Activated naive CD4-positive, alpha-beta T cell treated with anti-CD3 and anti-CD28 coated beads, Interleukin-2, amount 50 U/mL, for 24 hours (primary cell): ENCODE data around the gene MCAT.
"Not testable (repeated sequence)": the region's sequence is repeated elsewhere in the genome, so short reads cannot be mapped to it uniquely, and the experiment has no call there.

ENCODE experiments used
- H3K27ac Mint-ChIP-seq: one replicate; pipeline ENCODE4 v1.8.0; 2021; ENCODE audit warnings: mild to moderate bottlenecking, mixed read lengths
- H3K27me3 Mint-ChIP-seq: one replicate; pipeline ENCODE4 v1.8.0; 2021; ENCODE audit warnings: mixed read lengths
- H3K36me3 Mint-ChIP-seq: one replicate; pipeline ENCODE4 v1.8.0; 2021; ENCODE audit warnings: mixed read lengths
- H3K4me1 Mint-ChIP-seq: one replicate; pipeline ENCODE4 v1.8.0; 2021; ENCODE audit warnings: mixed read lengths
- H3K4me3 Mint-ChIP-seq: one replicate; pipeline ENCODE4 v1.8.0; 2021; ENCODE audit warnings: mild to moderate bottlenecking, mixed read lengths
- H3K9me3 Mint-ChIP-seq: one replicate; pipeline ENCODE4 v1.8.0; 2021; ENCODE audit warnings: mixed read lengths

MCAT gene

GRCh38 chr22:43150731-43151206, 7.6 kb upstream of the MCAT start:
- no peaks in the 10 kb centered on the region for H3K36me3 Mint-ChIP-seq
- peaks cover 29% of the 10 kb centered on the region for H3K4me1 Mint-ChIP-seq
- no peaks in the 10 kb centered on the region for H3K9me3 Mint-ChIP-seq
- peak overlapping the region; percentile 92 for H3K4me3 Mint-ChIP-seq
- no peaks in the 10 kb centered on the region for H3K27me3 Mint-ChIP-seq
- H3K27ac Mint-ChIP-seq: peak overlapping the region; percentile 85

- Mint-ChIP-seq H3K4me3 (no peak overlapping the region), H3K9me3 (no peaks in the 10 kb centered on the region), H3K27me3 (no peaks in the 10 kb centered on the region), H3K4me1 (peaks cover 34% of the 10 kb centered on the region), H3K36me3 (no peaks in the 10 kb centered on the region), H3K27ac (no peak overlapping the region)
Observed at GRCh38 chr22:43148581-43148980, 5.4 kb upstream of the MCAT start.

GRCh38 chr22:43147821-43148220, 4.6 kb upstream of the MCAT start:
- no peaks in the 10 kb centered on the region for H3K27me3 Mint-ChIP-seq
- H3K27ac Mint-ChIP-seq: peak overlapping the region; percentile 38
- peaks cover 33% of the 10 kb centered on the region for H3K4me1 Mint-ChIP-seq
- no peaks in the 10 kb centered on the region for H3K36me3 Mint-ChIP-seq
- no peaks in the 10 kb centered on the region for H3K9me3 Mint-ChIP-seq
- no peak overlapping the region for H3K4me3 Mint-ChIP-seq

GRCh38 chr22:43146332-43146731, 3.1 kb upstream of the MCAT start:
- H3K27me3 Mint-ChIP-seq, H3K4me3 Mint-ChIP-seq, H3K9me3 Mint-ChIP-seq, H3K36me3 Mint-ChIP-seq, H3K27ac Mint-ChIP-seq: not testable (repeated sequence)
- peaks cover 28% of the 10 kb centered on the region for H3K4me1 Mint-ChIP-seq

GRCh38 chr22:43145371-43145770, 2.2 kb upstream of the MCAT start:
- peaks cover 24% of the 10 kb centered on the region for H3K4me1 Mint-ChIP-seq
- not testable (repeated sequence) for H3K36me3 Mint-ChIP-seq, H3K9me3 Mint-ChIP-seq, H3K4me3 Mint-ChIP-seq, H3K27me3 Mint-ChIP-seq, H3K27ac Mint-ChIP-seq

- peaks cover 3% of the 10 kb centered on the region for H3K36me3 Mint-ChIP-seq
- no peaks in the 10 kb centered on the region for H3K9me3 Mint-ChIP-seq
- peak overlapping the region; percentile 15 for H3K4me3 Mint-ChIP-seq
- H3K27ac Mint-ChIP-seq: no peak overlapping the region
- peaks cover 25% of the 10 kb centered on the region for H3K4me1 Mint-ChIP-seq
- H3K27me3 Mint-ChIP-seq: no peaks in the 10 kb centered on the region
Observed at GRCh38 chr22:43144949-43145348, 1.8 kb upstream of the MCAT start.

- Mint-ChIP-seq H3K36me3 (peaks cover 6% of the 10 kb centered on the region), H3K9me3 (no peaks in the 10 kb centered on the region), H3K27ac (no peak overlapping the region), H3K4me1 (peaks cover 7% of the 10 kb centered on the region), H3K27me3 (no peaks in the 10 kb centered on the region), H3K4me3 (no peak overlapping the region)
Observed at GRCh38 chr22:43136801-43137200, 6.4 kb downstream of the MCAT start.

- peaks cover 6% of the 10 kb centered on the region for H3K36me3 Mint-ChIP-seq
- H3K27me3 Mint-ChIP-seq: no peaks in the 10 kb centered on the region
- peaks cover 7% of the 10 kb centered on the region for H3K4me1 Mint-ChIP-seq
- H3K9me3 Mint-ChIP-seq: no peaks in the 10 kb centered on the region
- H3K27ac Mint-ChIP-seq: no peak overlapping the region
- no peak overlapping the region for H3K4me3 Mint-ChIP-seq
Observed at GRCh38 chr22:43136255-43136654, 6.9 kb downstream of the MCAT start.

GRCh38 chr22:43135565-43135964, 7.6 kb downstream of the MCAT start:
- Mint-ChIP-seq H3K36me3 (peaks cover 6% of the 10 kb centered on the region), H3K4me3 (no peak overlapping the region), H3K9me3 (no peaks in the 10 kb centered on the region), H3K27me3 (no peaks in the 10 kb centered on the region), H3K27ac (no peak overlapping the region), H3K4me1 (peaks cover 3% of the 10 kb centered on the region)

GRCh38 chr22:43134553-43134952, 8.6 kb downstream of the MCAT start:
- Mint-ChIP-seq H3K4me1 (no peaks in the 10 kb centered on the region), H3K27me3 (no peaks in the 10 kb centered on the region), H3K9me3 (no peaks in the 10 kb centered on the region), H3K4me3 (no peak overlapping the region), H3K36me3 (peaks cover 2% of the 10 kb centered on the region), H3K27ac (no peak overlapping the region)

GRCh38 chr22:43133401-43133800, 9.8 kb downstream of the MCAT start:
- Mint-ChIP-seq H3K4me3 (no peak overlapping the region), H3K27ac (no peak overlapping the region)

GRCh38 chr22:43131773-43132501, 11.3 kb downstream of the MCAT start:
- Mint-ChIP-seq H3K27ac (no peak overlapping the region), H3K36me3 (no peaks in the 10 kb centered on the region), H3K9me3 (no peaks in the 10 kb centered on the region)

More at GRCh38 chr22:43133401-43133800, 9.8 kb downstream of the MCAT start:
- Mint-ChIP-seq H3K9me3 (no peaks in the 10 kb centered on the region), H3K36me3 (no peaks in the 10 kb centered on the region), H3K27me3 (no peaks in the 10 kb centered on the region), H3K4me1 (no peaks in the 10 kb centered on the region)

GRCh38 chr22:43129426-43130425, 13.5 kb downstream of the MCAT start:
- no peaks in the 10 kb centered on the region for H3K36me3 Mint-ChIP-seq
- no peaks in the 10 kb centered on the region for H3K27me3 Mint-ChIP-seq
- no peaks in the 10 kb centered on the region for H3K4me1 Mint-ChIP-seq
- H3K27ac Mint-ChIP-seq: no peak overlapping the region
- H3K4me3 Mint-ChIP-seq: no peak overlapping the region
- no peaks in the 10 kb centered on the region for H3K9me3 Mint-ChIP-seq

More at GRCh38 chr22:43131773-43132501, 11.3 kb downstream of the MCAT start:
- H3K4me3 Mint-ChIP-seq: no peak overlapping the region
- H3K27me3 Mint-ChIP-seq: no peaks in the 10 kb centered on the region
- no peaks in the 10 kb centered on the region for H3K4me1 Mint-ChIP-seq

- H3K27ac Mint-ChIP-seq: no peak overlapping the region
- H3K9me3 Mint-ChIP-seq: no peaks in the 10 kb centered on the region
- no peaks in the 10 kb centered on the region for H3K27me3 Mint-ChIP-seq
- H3K4me1 Mint-ChIP-seq: no peaks in the 10 kb centered on the region
- H3K4me3 Mint-ChIP-seq: no peak overlapping the region
- H3K36me3 Mint-ChIP-seq: no peaks in the 10 kb centered on the region
Observed at GRCh38 chr22:43128928-43129424, 14.2 kb downstream of the MCAT start.

- Mint-ChIP-seq H3K4me3 (no peak overlapping the region), H3K36me3 (no peaks in the 10 kb centered on the region), H3K4me1 (no peaks in the 10 kb centered on the region), H3K9me3 (no peaks in the 10 kb centered on the region), H3K27me3 (no peaks in the 10 kb centered on the region), H3K27ac (no peak overlapping the region)
Observed at GRCh38 chr22:43128116-43128515, 15.1 kb downstream of the MCAT start.
